GM18909 (cell line): ENCODE results near the gene CDH4.
"Not testable (repeated sequence)": the region's sequence is repeated elsewhere in the genome, so short reads cannot be mapped to it uniquely, and the experiment has no call there.

Experiments
- ATAC-seq: cut with Tn5 transposase; IDR thresholded peaks from one replicate; pipeline ENCODE4 v1.9.1; 2021; ENCODE audit warnings: mild to moderate bottlenecking; ENCODE audit not compliant: unreplicated experiment, poor library complexity

Gene CDH4

DNA sequence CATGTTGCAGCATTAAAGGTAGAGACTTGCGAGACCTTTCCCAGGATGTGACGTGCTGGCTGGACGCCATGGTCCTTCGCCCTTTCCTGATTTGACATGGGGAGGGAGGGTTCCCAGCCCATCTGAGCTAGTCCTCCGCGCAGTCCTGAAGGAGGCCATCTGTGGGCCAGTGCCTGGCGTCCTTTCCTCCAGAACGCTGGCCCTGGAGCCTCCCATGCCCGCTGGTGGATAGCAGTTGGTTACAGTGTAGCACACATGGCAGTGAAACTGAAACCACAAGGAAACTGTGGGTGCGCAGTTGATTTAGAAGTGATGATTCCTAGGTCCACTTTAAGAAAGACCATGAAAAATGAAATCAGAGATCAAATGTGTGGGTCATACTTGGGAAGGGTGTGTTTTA lies 193.7 kb downstream of the CDH4 start:
- ATAC-seq = no peak

DNA sequence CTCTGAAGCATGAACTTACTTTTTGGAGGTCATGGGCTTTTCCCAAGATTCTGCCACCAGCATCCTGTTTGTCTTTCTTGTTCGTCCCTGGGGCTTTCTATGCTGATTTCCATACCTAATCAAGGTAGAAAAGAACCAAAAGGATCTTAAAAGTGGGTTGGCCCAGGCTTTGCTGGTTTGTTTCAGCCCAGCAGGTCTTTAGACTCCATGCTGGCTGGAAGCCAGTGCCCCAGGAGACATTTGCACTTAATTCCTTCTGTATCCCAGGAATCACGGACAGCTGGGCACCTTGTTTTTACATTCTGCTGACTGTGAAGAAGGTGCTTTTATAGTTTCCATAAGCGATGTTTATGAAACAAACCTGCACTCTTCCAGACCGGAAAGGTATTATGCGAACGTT lies 195.9 kb downstream of the CDH4 start:
- ATAC-seq = no peak

DNA sequence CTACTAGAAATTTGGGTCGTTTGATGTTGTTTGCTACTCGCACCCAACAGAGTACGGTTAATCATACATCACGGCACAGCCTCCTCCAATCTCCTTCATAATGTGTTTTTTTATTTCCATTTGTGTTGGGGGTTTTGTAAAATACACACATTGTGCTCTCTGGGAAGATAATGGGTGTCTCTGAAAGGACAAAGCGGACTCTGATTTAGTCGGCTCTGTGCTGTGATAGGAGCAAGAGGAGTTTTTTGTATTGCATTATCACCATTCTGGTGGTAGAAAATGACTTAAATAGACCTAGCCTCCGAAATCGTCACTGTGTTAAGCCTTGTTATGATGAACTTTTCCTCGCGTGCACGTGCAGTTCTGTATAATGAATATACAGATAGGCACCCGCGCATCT lies 196.3 kb downstream of the CDH4 start:
- no peak for ATAC-seq

GRCh38 chr20:61449057-61449609 lies 197.1 kb downstream of the CDH4 start:
- no peak for ATAC-seq

- ATAC-seq = no peak
Observed at GRCh38 chr20:61449916-61450315, 197.9 kb downstream of the CDH4 start.

DNA sequence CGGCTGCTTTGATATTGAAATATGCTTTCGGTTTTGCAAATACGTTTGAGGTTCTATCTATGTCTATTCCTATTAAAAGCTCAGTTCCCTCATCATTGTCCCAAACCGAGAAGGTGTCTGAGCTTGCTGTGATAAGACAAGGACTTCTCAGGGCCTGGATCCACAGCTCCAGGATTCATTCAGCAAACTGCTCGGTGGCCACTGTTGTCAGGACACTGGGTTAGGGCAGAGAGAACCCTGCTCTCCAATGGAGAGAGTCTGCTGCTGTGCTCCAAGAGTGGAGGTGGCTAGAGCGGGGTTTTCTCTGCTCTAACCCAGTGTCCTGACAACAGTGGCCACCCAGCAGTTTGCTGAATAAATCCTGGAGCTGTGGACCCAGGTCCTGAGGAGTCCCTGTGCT lies 198.5 kb downstream of the CDH4 start:
- ATAC-seq = no peak

DNA sequence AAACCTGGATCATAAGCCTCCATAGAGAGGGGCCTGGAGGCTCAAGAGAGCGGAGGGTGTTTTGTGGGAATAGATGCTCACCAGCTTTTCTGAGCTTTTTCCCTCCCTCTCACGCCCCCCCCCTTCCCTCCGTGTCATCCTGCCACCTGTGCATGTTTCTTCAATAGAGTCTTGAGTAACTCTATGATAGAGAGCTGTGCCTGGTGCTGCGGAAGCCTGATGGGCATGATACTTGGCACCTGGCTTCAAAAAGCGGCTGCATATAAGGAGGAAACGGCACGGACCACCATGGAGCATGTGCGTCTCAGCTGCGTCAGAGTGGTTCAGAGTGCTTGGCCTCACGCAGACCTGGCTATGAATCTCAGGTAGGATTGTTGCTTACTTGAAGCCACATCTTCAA lies 198.9 kb downstream of the CDH4 start:
- no peak for ATAC-seq

- no peak for ATAC-seq
Observed at GRCh38 chr20:61451953-61452352, 199.9 kb downstream of the CDH4 start.

DNA sequence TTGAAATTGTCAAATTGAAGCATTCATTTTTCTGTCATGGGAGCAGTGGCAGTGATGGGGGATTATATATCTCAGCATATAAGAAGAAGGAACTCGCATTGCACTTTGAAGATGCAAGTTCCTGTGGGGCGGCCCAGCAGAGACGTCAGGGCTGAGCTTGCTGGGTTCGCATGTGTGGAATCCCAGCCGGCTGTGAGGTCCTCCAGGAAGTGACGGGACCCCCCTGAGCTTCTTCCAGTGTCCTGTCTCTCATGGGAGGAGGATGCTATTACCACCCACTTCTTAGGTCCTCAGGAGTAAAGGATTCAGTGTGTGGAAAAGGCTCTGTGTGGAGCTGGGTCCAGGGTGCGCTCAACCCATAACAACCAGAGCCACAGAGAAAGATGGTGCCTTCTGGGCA lies 201.2 kb downstream of the CDH4 start:
- ATAC-seq = no peak

DNA sequence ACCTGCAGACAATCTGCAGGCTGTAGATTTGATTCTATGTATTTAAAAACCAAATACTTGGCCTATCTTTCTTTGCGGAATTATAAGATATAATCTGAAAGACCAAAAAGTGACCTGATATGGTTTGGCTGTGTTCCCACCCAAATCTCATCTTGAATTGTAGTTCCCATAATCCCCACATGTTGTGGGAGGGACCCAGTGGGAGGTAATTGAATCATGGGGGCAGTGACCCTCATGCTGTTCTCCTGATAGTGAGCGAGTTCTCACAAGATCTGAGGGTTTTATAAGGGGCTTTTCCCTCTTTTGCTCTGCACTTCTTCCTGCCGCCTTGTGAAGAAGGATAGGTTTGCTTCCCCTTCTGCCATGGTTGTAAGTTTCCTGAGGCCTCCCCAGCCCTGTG lies 201.6 kb downstream of the CDH4 start:
- ATAC-seq = not testable (repeated sequence)

DNA sequence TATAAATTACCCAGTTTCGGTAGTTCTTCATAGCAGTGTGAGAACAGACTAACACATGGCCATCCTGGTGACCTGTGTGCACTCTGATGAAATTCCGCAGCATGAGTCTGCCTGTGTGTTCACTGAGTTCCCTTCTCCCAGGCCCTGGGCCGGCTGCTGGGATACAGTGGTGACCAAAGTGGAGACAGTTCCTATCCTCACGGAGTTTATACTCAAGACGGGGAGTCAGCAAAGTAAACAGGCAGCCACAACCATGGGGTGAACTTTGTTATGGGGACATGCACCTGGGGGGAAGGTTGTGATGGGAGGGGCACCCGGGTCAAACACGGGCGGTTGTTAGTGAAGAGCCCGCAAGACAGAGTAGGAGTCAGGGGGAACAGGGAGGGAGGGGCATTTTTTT lies 202.0 kb downstream of the CDH4 start:
- no peak for ATAC-seq

DNA sequence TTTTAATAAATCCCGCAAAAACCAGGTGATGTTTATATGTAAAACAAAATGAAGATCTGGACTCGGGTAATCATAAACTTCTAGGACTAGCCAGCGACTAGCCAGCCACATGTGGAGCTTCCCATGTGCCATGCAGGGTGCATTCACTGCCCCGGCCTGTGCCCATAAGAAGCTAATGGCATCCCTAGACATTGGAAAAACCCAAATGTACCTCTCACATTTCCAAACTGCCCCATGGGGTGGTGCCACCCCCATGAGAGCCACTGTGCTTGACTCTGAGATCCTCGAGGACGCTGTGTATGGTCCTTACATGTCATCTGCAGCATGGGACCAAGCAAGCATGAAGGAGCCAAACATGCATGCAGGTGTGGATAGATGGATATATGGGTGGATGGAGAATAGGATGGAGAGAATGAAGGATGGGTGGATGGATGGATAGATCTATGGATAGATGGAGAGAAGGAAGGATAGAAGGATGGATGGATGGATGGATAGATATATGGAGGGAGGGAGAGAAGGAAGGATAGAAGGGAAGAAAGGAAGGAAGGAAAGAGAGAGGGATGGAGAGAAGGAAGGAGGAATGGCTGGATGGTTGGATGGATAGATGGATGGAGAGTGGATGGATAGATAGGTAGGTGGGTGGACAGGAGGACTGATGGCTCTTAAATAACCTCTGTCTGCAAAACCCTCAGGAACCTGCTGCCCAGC lies 203.6 kb downstream of the CDH4 start:
- ATAC-seq = no peak

GRCh38 chr20:61457725-61458124 lies 205.7 kb downstream of the CDH4 start:
- no peak for ATAC-seq

- no peak for ATAC-seq
Observed at GRCh38 chr20:61458146-61458746, 206.2 kb downstream of the CDH4 start.

- no peak for ATAC-seq
Observed at GRCh38 chr20:61459266-61459665, 207.2 kb downstream of the CDH4 start.

- ATAC-seq = no peak
Observed at GRCh38 chr20:61459705-61460104, 207.6 kb downstream of the CDH4 start.

GRCh38 chr20:61460261-61461052 lies 208.4 kb downstream of the CDH4 start:
- no peak for ATAC-seq

GRCh38 chr20:61461461-61461860 lies 209.4 kb downstream of the CDH4 start:
- no peak for ATAC-seq

DNA sequence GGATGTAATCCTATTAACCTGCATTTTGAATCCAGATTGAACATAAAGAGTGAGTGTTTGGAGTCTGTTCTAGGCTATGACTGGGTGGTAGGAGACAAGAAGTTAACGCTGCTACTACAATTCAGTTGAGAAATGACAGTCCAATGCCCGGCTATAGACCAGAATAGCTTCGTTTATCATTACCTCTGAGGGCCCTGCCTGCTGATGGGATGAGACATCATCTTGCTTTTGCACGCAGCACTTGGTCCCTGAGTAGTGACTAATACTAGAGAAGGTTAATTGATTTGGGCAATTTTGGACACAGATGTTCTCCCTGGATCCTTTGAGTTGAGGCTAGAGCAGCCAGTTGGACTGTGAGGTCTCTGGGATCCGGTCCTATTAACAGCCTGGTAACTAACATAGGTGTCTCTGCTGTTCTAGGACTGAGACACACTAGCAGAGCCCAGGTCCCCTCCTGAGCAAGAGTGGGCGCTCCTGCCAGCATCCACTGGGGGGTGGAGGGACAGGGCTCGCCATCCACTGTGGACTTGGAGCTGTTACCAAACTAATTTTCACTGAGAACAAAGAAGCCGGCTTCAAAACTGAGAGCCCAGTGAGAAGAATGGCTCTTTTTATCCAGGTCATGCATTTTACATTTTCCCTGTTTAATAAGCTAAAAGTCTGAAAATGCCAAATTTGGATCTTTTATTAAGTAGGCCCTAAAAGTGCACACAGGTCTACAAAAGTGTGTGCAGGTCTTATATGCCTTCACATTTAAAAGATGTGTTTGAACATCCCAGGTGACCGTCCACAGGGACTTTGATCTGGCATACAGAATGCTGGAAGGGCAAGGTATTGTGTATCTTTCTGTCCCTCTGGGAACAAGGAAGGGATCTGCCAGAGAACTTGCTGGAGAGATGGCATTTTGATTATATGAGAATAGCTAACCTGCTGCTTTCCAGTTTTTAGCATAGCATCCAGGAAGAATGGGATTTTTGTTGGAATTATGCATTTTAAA lies 212.5 kb downstream of the CDH4 start:
- ATAC-seq = no peak

DNA sequence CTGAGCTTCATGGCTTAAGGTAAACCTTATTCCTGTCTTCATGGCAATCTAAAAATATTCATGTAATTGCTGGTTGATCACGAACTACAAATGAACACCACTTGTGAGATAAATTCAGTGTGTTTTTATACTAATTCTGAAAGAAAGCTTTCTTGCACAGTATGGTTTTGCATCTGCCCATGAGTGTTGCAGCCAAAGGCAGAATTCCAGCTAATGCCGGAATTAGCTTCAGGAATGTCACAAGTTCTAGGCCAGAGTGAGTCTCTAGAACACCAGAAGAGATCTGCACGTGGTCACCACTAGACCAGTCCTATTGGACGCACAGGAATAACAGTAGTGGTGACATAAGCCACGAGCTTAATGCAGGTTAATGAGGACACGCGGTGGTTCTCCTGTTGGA lies 223.7 kb downstream of the CDH4 start:
- no peak for ATAC-seq
